HG03432 (cell line): ENCODE measurements around the gene ATP13A1.
A peak's percentile ranks its signal among the peaks of the same experiment; 100 is the strongest.
"Not testable (repeated sequence)": the region's sequence is repeated elsewhere in the genome, so short reads cannot be mapped to it uniquely, and the experiment has no call there.

ENCODE experiments used
- ATAC-seq: cut with Tn5 transposase; IDR thresholded peaks from one replicate; pipeline ENCODE4 v1.9.1; 2021; ENCODE audit warnings: mild to moderate bottlenecking, moderate library complexity; ENCODE audit not compliant: unreplicated experiment

ATP13A1 gene

DNA sequence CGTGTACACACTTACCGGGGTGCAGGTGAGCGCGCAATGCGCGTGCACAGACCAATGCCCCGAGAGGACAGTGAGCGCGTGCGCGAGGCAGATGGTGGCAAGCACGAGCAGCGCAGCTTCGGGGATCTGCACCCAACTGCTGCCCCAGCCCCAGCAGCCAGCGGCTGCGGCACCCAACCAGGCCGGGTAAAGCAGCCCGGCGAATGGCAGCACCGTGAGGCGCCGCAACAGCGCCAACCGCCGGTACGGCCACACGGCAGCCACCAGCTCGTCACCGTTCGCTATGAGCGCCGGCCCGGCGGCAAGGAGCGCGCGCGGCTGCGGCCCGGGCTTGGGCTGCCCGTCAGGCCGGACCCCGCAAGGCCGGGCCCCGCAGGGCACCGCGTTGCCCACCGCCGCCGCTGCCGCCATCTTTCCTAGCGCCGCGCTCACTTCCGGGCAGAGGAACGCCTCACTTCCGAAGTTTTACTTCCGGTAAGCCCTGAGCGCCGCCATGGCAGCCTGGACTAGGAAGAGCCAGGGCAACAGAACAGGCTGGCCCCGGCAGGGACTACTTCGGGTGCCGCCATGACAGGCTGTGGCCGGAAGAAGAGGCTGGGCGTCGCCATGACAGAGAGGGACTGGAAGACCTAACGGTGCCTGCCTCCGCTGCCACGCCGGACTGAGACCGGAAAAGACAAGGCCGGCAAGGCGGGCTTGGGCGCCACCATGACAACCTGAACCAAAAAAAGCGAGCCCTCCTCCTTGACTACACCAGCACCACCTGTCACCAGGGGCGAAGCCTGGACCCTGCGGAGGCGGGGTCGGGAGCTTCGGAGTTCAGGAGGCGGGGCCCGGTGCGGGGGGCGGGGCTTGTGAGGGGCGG, at the start of gene ATP13A1:
TSS of gene ATP13A1 (minus strand) at position 421 of the 865 bp plus-strand sequence. CDS start at position 411, 10 bp downstream.
- peak; percentile 79 for ATAC-seq

GRCh38 chr19:19711934-19712828, 48.7 kb upstream of the ATP13A1 start:
- no peak for ATAC-seq

DNA sequence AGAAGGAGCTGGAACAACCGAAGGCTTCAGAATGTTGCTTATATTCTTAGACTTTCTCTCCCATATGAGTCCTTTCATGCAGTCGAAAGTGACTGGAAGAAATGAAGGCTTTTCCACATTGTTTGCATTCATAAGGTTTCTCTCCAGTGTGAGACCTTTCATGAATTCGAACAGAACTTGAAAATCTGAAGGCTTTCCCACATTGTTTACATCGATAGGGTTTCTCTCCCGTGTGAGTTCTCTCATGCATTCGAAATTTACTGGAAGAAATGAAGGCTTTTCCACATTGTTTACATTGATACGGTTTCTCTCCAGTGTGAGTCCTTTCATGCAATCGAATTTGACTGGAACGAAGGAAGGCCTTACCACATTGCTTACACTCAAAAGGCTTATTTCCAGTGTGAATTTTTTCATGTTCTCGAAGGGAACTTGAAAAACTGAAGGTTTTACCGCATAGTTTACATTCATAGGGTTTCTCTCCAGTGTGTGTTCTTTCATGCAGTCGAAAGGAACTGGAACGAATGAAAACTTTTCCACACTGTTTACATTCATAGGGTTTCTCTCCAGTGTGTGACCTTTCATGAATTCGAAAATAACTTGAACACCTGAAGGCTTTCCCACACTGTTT, 47.9 kb upstream of the ATP13A1 start:
- no peak for ATAC-seq

DNA sequence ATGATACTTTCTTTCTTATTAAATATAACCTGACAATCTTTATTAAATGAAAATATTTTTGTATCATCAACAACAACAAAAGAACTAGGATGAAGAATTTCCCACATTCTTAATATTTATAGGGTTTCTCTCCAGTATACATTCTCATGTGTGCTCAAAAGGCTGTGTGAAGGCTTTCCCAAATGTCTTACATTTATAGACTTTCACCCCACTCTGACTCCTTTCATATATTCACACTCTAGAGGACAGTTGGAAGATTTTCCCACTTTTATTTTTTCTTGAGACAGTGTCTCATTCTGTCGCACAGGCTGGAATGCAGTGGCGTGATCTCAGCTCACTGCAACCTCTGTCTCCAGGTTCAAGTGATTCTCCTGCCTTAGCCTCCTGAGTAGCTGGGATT, 47.0 kb upstream of the ATP13A1 start:
- ATAC-seq = no peak

DNA sequence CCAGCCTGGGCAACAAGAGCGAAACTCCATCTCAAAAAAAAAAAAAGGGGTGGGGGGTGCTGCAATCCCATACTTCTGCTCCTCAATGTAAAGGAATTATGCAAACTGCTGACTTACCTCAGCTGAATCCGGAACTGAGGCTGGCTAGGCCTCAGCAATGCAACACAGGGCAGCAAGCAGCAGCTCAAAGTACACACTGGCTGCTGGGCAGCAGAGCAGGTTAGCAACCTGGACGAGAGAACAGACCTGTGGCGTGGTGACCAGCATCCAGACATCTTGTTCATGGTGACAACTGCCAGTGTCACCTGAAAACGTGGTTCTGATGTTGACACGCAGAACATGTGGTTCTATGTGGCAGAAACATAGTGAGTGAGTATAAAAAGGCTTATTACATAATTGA, 41.4 kb upstream of the ATP13A1 start:
- ATAC-seq = no peak

- ATAC-seq = not testable (repeated sequence)
Measured at GRCh38 chr19:19700493-19700892, 37.0 kb upstream of the ATP13A1 start.

- ATAC-seq = no peak
Measured at GRCh38 chr19:19697589-19697988, 34.1 kb upstream of the ATP13A1 start.

- no peak for ATAC-seq
Measured at GRCh38 chr19:19696386-19696785, 32.9 kb upstream of the ATP13A1 start.

DNA sequence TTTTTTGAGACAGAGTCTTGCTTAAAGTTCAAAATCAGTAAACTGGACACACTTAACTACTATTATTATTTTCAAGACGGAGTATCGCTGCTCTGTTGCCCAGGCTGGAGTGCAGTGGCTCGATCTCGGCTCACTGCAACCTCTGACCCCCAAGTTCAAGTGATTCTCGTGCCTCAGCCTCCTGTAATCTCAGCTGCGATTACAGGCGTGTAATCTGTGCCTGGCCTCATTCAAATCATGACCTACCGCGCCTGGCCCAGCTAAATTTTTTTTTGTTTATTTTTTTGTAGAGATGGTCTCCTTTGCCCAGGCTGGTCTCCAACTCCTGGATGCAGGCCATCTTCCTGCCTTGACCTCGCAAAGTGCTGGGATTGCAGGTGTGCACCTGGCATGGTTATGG, 28.2 kb upstream of the ATP13A1 start:
- no peak for ATAC-seq

DNA sequence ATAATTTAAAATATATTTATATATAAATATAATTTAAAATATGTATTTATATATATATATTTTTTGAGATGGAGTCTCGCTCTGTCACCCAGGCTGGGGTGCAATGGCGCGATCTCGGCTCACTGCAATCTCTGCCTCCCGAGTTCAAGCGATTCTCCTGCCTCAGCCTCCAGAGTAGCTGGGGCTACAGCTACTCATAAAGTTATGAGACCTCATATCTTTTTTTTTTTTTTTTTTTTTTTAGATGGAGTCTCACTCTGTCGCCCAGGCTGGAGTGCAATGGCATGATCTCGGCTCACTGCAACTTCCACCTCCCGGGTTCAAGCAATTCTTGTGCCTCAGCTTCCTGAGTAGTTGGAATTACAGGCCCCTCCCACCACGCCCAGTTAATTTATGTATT, 25.5 kb upstream of the ATP13A1 start:
- ATAC-seq = not testable (repeated sequence)

DNA sequence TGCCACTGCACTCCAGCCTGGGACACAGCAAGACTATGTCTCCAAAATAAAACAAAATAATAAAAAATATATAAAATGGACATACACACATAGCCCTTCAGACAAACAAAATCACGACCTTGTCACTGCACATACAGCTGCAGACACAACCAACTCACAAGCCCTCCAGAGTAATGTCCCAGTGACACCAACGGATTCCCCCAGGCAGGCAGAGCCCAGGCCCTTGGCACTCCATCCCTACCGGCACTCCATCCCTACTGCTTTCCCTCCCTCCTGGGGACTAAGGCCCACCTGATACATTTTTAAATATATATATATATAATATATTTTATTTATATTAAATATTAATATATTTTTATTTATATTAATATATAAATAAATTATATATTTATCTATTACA, 23.6 kb upstream of the ATP13A1 start:
- no peak for ATAC-seq

DNA sequence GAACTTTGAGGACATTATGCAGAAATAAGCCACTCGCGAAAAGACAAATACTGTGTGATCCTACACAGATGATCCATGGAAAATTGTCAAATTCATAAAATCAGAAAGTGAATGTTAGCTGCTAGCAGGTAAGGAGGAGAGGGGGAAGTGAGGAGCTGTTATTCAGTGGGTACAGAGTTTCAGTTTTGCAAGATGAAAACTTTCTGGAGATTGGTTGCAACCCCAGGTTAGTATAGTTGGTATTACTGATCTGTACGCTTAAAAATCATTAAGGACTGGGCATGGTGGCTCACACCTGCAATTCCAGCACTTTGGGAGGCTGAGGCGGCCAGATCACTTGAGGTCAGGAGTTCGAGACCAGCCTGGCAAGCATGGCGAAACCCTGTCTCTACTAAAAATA, 23.1 kb upstream of the ATP13A1 start:
- no peak for ATAC-seq

GRCh38 chr19:19686119-19686518, 22.6 kb upstream of the ATP13A1 start:
- ATAC-seq = not testable (repeated sequence)

DNA sequence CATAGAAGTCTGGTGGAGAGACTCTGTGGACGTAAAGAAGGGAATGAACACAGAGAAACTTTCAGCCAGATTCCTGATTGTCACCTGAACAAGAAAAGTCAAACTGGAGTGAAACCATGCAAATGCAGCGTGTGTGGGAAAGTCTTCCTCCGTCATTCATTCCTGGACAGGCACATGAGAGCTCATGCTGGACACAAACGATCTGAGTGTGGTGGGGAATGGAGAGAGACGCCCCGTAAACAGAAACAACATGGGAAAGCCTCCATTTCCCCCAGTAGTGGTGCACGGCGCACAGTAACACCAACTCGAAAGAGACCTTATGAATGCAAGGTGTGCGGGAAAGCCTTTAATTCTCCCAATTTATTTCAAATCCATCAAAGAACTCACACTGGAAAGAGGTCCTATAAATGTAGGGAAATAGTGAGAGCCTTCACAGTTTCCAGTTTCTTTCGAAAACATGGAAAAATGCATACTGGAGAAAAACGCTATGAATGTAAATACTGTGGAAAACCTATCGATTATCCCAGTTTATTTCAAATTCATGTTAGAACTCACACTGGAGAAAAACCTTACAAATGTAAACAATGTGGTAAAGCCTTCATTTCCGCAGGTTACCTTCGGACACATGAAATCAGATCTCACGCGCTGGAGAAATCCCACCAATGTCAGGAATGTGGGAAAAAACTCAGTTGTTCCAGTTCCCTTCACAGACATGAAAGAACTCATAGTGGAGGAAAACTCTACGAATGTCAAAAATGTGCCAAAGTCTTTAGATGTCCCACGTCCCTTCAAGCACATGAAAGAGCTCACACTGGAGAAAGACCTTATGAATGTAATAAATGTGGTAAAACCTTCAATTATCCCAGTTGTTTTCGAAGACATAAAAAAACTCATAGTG, 15.9 kb upstream of the ATP13A1 start:
- ATAC-seq = no peak

DNA sequence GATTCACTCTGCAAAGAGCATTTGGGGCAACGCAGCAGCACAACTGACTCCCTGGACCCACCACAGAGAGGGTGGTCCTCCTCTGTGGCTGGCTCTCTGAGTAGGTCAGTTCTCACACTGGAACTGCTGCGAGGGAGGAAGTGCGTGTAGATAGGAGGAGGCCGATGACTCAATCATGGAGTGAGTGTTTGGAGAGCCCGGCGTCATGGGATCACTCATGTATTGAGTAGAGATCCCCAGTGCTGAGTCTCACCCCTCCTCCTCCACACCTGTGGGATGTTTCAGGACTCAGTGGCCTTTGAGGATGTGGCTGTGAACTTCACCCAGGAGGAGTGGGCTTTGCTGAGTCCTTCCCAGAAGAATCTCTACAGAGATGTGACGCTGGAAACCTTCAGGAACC, 14.1 kb upstream of the ATP13A1 start:
- no peak for ATAC-seq

DNA sequence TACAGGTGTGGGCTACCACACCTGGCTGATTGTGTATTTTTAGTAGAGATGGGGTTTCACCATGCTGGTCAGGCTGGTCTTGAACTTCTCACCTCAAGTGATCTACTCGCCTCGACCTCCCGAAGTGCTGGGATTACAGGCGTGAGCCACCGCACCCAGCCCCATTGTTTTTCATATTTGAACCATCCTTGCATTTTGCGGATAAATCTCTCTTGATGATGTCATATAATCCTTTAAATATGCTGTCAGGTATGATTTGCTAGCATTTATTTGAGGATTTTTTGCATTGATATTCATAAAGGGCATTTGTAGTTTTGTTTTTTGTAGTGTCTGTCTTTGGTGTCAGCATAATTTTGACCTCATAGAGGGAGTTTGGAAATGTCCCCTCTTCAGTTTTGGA, 10.8 kb upstream of the ATP13A1 start:
- no peak for ATAC-seq

DNA sequence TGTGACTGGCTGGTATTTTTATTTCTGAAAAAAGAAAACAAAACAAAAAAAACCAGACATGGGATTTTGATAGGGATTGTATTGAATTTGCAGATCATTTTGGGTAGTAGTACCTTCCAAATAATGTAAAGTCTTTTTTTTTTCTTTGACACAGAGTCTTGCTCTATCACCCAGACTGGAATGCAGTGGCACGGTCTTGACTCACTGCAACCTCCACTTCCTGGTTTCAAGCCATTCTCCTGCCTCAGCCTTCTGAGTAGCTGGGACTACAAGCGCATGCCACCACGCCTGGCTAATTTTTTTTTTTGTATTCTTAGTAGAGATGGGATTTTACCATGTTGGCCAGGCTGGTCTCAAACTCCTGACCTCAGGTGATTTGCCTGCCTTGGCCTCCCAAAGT, 9.3 kb upstream of the ATP13A1 start:
- no peak for ATAC-seq

- ATAC-seq = no peak
Measured at GRCh38 chr19:19670070-19670551, 6.6 kb upstream of the ATP13A1 start.

GRCh38 chr19:19668230-19669012, 4.9 kb upstream of the ATP13A1 start, which contains the start of gene ZNF101:
Gene ZNF101 (plus strand): TSS chr19:19668839. CDS start chr19:19668964, 125 bp downstream.
- ATAC-seq = peak; percentile 69
